ENCODE results near the gene GHDC.

- TF ChIP-seq CTCF (optimal IDR thresholded peaks at IDR 0.05 in 1 of 3, IDR thresholded peaks at IDR 0.05 in 1 of 3, conservative IDR thresholded peaks at IDR 0.05 in 1 of 3; ENCODE audit: extremely low read depth in 1 of 3, insufficient read depth in 2 of 3, low read length in 3 of 3) (no peak), EZH2 (IDR thresholded peaks at IDR 0.05; ENCODE audit: low read length) (no peak)
Measured at GRCh38 chr17:42214156-42214555, 19.9 kb upstream of the GHDC start.
